ENCODE results near the gene MACF1. TPM values are rescaled to one million over a fixed set of nuclear protein-coding genes. Genes with fewer than 3 reads are reported as not detected.

Gene MACF1
- total RNA-seq, 1 donor from 2014 or later, result 222 TPM

DNA sequence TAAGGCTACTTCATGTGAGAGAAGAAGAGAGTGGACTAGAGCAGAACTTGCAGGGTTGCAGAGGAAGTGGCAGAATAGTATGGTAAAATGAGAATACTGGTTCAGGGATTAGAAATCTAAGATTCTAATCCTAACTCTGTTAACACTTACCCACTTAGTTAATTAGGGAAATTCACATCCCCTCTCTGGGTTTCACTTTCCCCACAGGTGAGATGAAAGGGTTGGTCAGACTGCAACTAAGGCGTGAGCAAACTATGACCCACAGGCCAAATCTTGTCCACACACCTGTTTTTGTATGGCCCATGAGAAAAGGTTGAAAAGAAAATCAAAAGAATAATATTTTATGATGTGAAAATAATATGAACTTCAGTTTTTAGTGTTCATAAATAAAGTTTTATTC lies 117.5 kb downstream of the MACF1 start:
- Histone ChIP-seq H3K27me3 (no peaks in the 10 kb centered on the region), H3K79me2 (ENCODE audit: low read depth) (no peaks in the 10 kb centered on the region), H3K4me1 (no peaks in the 10 kb centered on the region), H3K4me3 (no peak overlapping the region), H3K36me3 (peaks cover 26% of the 10 kb centered on the region), H3K4me2 (no peak overlapping the region), H3K9me3 (ENCODE audit: low read depth) (no peaks in the 10 kb centered on the region), H4K20me1 (ENCODE audit: low read depth) (no peaks in the 10 kb centered on the region), H3K27ac (no peak overlapping the region), H3K9ac (no peak overlapping the region), H3F3A (ENCODE audit: low read depth) (peaks cover 3% of the 10 kb centered on the region), H2AFZ (replicated peaks) (no peak overlapping the region)
- Mint-ChIP-seq H3K4me3 (no peak overlapping the region), H3K27ac (no peak overlapping the region), H3K9me3 (no peaks in the 10 kb centered on the region), H3K27me3 (ENCODE audit: insufficient read depth, low read depth) (peaks cover 4% of the 10 kb centered on the region), H3K36me3 (peaks cover 30% of the 10 kb centered on the region), H3K4me1 (no peaks in the 10 kb centered on the region)
- DNase-seq (ENCODE audit: low spot score), result no peak
- TF ChIP-seq EZH2phosphoT487 (IDR thresholded peaks at IDR 0.05) (no peak), EZH2 (IDR thresholded peaks at IDR 0.05) (no peak), CTCF (IDR thresholded peaks at IDR 0.05) (no peak)

GRCh38 chr1:39322431-39322830 lies 117.9 kb downstream of the MACF1 start:
- Histone ChIP-seq H3K27ac (no peak overlapping the region), H3K36me3 (peaks cover 26% of the 10 kb centered on the region), H3K4me1 (no peaks in the 10 kb centered on the region), H3K79me2 (ENCODE audit: low read depth) (no peaks in the 10 kb centered on the region), H3K9me3 (ENCODE audit: low read depth) (no peaks in the 10 kb centered on the region), H3K9ac (no peak overlapping the region), H3K4me2 (no peak overlapping the region), H2AFZ (replicated peaks) (no peak overlapping the region), H3F3A (ENCODE audit: low read depth) (peaks cover 3% of the 10 kb centered on the region), H3K4me3 (no peak overlapping the region), H3K27me3 (no peaks in the 10 kb centered on the region), H4K20me1 (ENCODE audit: low read depth) (no peaks in the 10 kb centered on the region)
- H3K4me3 Mint-ChIP-seq, result no peak overlapping the region
- peaks cover 2% of the 10 kb centered on the region for H3K27me3 Mint-ChIP-seq (ENCODE audit: insufficient read depth, low read depth)
- TF ChIP-seq EZH2 (IDR thresholded peaks at IDR 0.05) (no peak), EZH2phosphoT487 (IDR thresholded peaks at IDR 0.05) (no peak), CTCF (IDR thresholded peaks at IDR 0.05) (no peak)
- DNase-seq (ENCODE audit: low spot score), result no peak
- no peaks in the 10 kb centered on the region for H3K4me1 Mint-ChIP-seq
- peaks cover 28% of the 10 kb centered on the region for H3K36me3 Mint-ChIP-seq
- no peaks in the 10 kb centered on the region for H3K9me3 Mint-ChIP-seq
- H3K27ac Mint-ChIP-seq, result no peak overlapping the region

- TF ChIP-seq EZH2phosphoT487 (IDR thresholded peaks at IDR 0.05) (no peak), CTCF (IDR thresholded peaks at IDR 0.05) (no peak), EZH2 (IDR thresholded peaks at IDR 0.05) (no peak)
- H3K4me1 Mint-ChIP-seq, result no peaks in the 10 kb centered on the region
- Histone ChIP-seq H2AFZ (replicated peaks) (no peak overlapping the region), H3K36me3 (peaks cover 26% of the 10 kb centered on the region), H3F3A (ENCODE audit: low read depth) (peaks cover 3% of the 10 kb centered on the region), H3K79me2 (ENCODE audit: low read depth) (no peaks in the 10 kb centered on the region), H3K27ac (no peak overlapping the region), H3K9me3 (ENCODE audit: low read depth) (no peaks in the 10 kb centered on the region), H3K4me1 (no peaks in the 10 kb centered on the region), H3K9ac (no peak overlapping the region), H3K4me2 (no peak overlapping the region), H3K4me3 (no peak overlapping the region), H3K27me3 (no peaks in the 10 kb centered on the region), H4K20me1 (ENCODE audit: low read depth) (no peaks in the 10 kb centered on the region)
- DNase-seq (ENCODE audit: low spot score), result no peak
- H3K36me3 Mint-ChIP-seq, result peaks cover 20% of the 10 kb centered on the region
- no peaks in the 10 kb centered on the region for H3K9me3 Mint-ChIP-seq
- no peak overlapping the region for H3K27ac Mint-ChIP-seq
- H3K4me3 Mint-ChIP-seq, result no peak overlapping the region
- H3K27me3 Mint-ChIP-seq (ENCODE audit: insufficient read depth, low read depth), result peaks cover 2% of the 10 kb centered on the region
Measured at GRCh38 chr1:39324888-39325287, 120.4 kb downstream of the MACF1 start.

Data from neural progenitor cell (in vitro differentiated cells).